GM18519 (cell line): ENCODE results near the gene LGALS1.
"Not testable (repeated sequence)": the region's sequence is repeated elsewhere in the genome, so short reads cannot be mapped to it uniquely, and the experiment has no call there.

Source experiments
- ATAC-seq: cut with Tn5 transposase; IDR thresholded peaks from one replicate; pipeline ENCODE4 v1.9.1; 2021; ENCODE audit warnings: mild to moderate bottlenecking, moderate library complexity; ENCODE audit not compliant: unreplicated experiment, low FRiP score

LGALS1 gene

GRCh38 chr22:37681556-37682049 is 6.2 kb downstream of the LGALS1 start:
- ATAC-seq: no peak

GRCh38 chr22:37684803-37685615 is 9.6 kb downstream of the LGALS1 start:
- ATAC-seq: no peak

- no peak for ATAC-seq
Measured at GRCh38 chr22:37686002-37686982, 10.9 kb downstream of the LGALS1 start, which contains the start of gene NOL12. Gene NOL12 (plus strand): TSS chr22:37686343. CDS start chr22:37686393, 50 bp downstream.

- no peak for ATAC-seq
Measured at GRCh38 chr22:37690407-37690806, 15.0 kb downstream of the LGALS1 start.

- no peak for ATAC-seq
Measured at GRCh38 chr22:37690901-37691504, 15.6 kb downstream of the LGALS1 start.

- ATAC-seq: no peak
Measured at GRCh38 chr22:37692627-37693285, 17.3 kb downstream of the LGALS1 start.

- ATAC-seq: not testable (repeated sequence)
Measured at GRCh38 chr22:37694131-37694530, 18.7 kb downstream of the LGALS1 start.

- not testable (repeated sequence) for ATAC-seq
Measured at GRCh38 chr22:37696260-37696656, 20.8 kb downstream of the LGALS1 start.

GRCh38 chr22:37696657-37697537 is 21.5 kb downstream of the LGALS1 start, which contains the start of gene TRIOBP:
Gene TRIOBP (plus strand): TSS chr22:37697048. CDS start chr22:37701366, 4,318 bp downstream.
- ATAC-seq: peak; percentile 65

- no peak for ATAC-seq
Measured at GRCh38 chr22:37697538-37697835, 22.1 kb downstream of the LGALS1 start.

- no peak for ATAC-seq
Measured at GRCh38 chr22:37701141-37701786, 25.8 kb downstream of the LGALS1 start.

- no peak for ATAC-seq
Measured at GRCh38 chr22:37703906-37704305, 28.5 kb downstream of the LGALS1 start.

GRCh38 chr22:37704645-37705044 is 29.2 kb downstream of the LGALS1 start:
- no peak for ATAC-seq

GRCh38 chr22:37705205-37705604 is 29.8 kb downstream of the LGALS1 start:
- ATAC-seq: no peak

- ATAC-seq: no peak
Measured at GRCh38 chr22:37708580-37709444, 33.4 kb downstream of the LGALS1 start.

GRCh38 chr22:37709445-37709765 is 34.0 kb downstream of the LGALS1 start:
- no peak for ATAC-seq

GRCh38 chr22:37710675-37711074 is 35.2 kb downstream of the LGALS1 start:
- ATAC-seq: no peak

GRCh38 chr22:37711490-37711889 is 36.1 kb downstream of the LGALS1 start:
- ATAC-seq: no peak
